ENCODE results near the gene SEC16A. TPM values are rescaled to one million over a fixed set of nuclear protein-coding genes. Genes with fewer than 3 reads are reported as not detected.

The SEC16A gene
- total RNA-seq, 4 donors from 2014 or later = 35.5 to 71.0 (median 50.5) TPM

GRCh38 chr9:136460772-136461325, 22.0 kb downstream of the SEC16A start:
- Histone ChIP-seq H3K4me3 (no peak overlapping the region), H3K4me1 (no peaks in the 10 kb centered on the region), H3K36me3 (peaks cover 0 to 100% of the 10 kb centered on the region in 2 donors), H3K9me3 (no peaks in the 10 kb centered on the region), H3K27me3 (no peaks in the 10 kb centered on the region), H3K27ac (no peak overlapping the region)
- no peak for TF ChIP-seq CTCF (IDR thresholded peaks at IDR 0.05)
- no peak for TF ChIP-seq POLR2AphosphoS5 (IDR thresholded peaks at IDR 0.05)
- no peak for TF ChIP-seq POLR2A (IDR thresholded peaks at IDR 0.05)
- TF ChIP-seq EP300 (IDR thresholded peaks at IDR 0.05) = no peak
- no peak for ATAC-seq
- 90 to 93% methylated on average over 8 to 11 of the region's 23 CpGs for WGBS, 2 donors (ENCODE audit: low coverage in 1 of 2)

GRCh38 chr9:136459425-136459824, 23.4 kb downstream of the SEC16A start:
- Histone ChIP-seq H3K27me3 (no peaks in the 10 kb centered on the region), H3K4me3 (no peak overlapping the region), H3K9me3 (no peaks in the 10 kb centered on the region), H3K4me1 (no peaks in the 10 kb centered on the region), H3K27ac (no peak overlapping the region), H3K36me3 (peaks cover 0 to 100% of the 10 kb centered on the region in 2 donors)
- 90 to 92% methylated on average over 13 to 22 of the region's 28 CpGs for WGBS, 2 donors (ENCODE audit: low coverage in 1 of 2)
- TF ChIP-seq POLR2AphosphoS5 (IDR thresholded peaks at IDR 0.05) (no peak), CTCF (IDR thresholded peaks at IDR 0.05) (no peak), POLR2A (IDR thresholded peaks at IDR 0.05) (no peak), EP300 (IDR thresholded peaks at IDR 0.05) (no peak)
- ATAC-seq = no peak

GRCh38 chr9:136457326-136457725, 25.5 kb downstream of the SEC16A start:
- peaks cover 0 to 100% of the 10 kb centered on the region in 2 donors for H3K36me3 ChIP-seq
- no peak for ATAC-seq
- H3K27me3 ChIP-seq = no peaks in the 10 kb centered on the region

GRCh38 chr9:136456258-136456657, 26.6 kb downstream of the SEC16A start:
- Histone ChIP-seq H3K4me3 (no peak overlapping the region), H3K27ac (no peak overlapping the region), H3K4me1 (no peaks in the 10 kb centered on the region), H3K27me3 (no peaks in the 10 kb centered on the region), H3K9me3 (no peaks in the 10 kb centered on the region), H3K36me3 (peaks cover 0 to 98% of the 10 kb centered on the region in 2 donors)
- no peak for ATAC-seq
- 55 to 100% methylated on average over 1 to 2 of the region's 9 CpGs for WGBS, 2 donors (ENCODE audit: low coverage in 1 of 2)
- no peak for TF ChIP-seq POLR2A (IDR thresholded peaks at IDR 0.05)
- no peak for TF ChIP-seq EP300 (IDR thresholded peaks at IDR 0.05)
- no peak for TF ChIP-seq POLR2AphosphoS5 (IDR thresholded peaks at IDR 0.05)
- TF ChIP-seq CTCF (IDR thresholded peaks at IDR 0.05) = no peak

More at GRCh38 chr9:136457326-136457725, 25.5 kb downstream of the SEC16A start:
- no peak overlapping the region for H3K4me3 ChIP-seq
- no peaks in the 10 kb centered on the region for H3K4me1 ChIP-seq
- no peaks in the 10 kb centered on the region for H3K9me3 ChIP-seq
- H3K27ac ChIP-seq = no peak overlapping the region
- no peak for TF ChIP-seq POLR2A (IDR thresholded peaks at IDR 0.05)
- no peak for TF ChIP-seq CTCF (IDR thresholded peaks at IDR 0.05)
- 100% methylated on average over 2 of the region's 24 CpGs; no CpG with 5 or more reads in 1 of the 2 donors for WGBS, 2 donors (ENCODE audit: low coverage in 1 of 2)
